Measurements from ENCODE around the gene MYO7A.

GRCh38 chr11:77103319-77103718 is 24.7 kb upstream of the MYO7A start:
- TF ChIP-seq POLR2A (IDR thresholded peaks at IDR 0.05), result no peak
- TF ChIP-seq CTCF (IDR thresholded peaks at IDR 0.05), result no peak
- no peak for TF ChIP-seq POLR2AphosphoS5 (IDR thresholded peaks at IDR 0.05)
